Measurements from ENCODE around the gene MCL1. TPM values are rescaled to one million over a fixed set of nuclear protein-coding genes. Genes with fewer than 3 reads are reported as not detected.
"Not testable (repeated sequence)": the region's sequence is repeated elsewhere in the genome, so short reads cannot be mapped to it uniquely, and the experiment has no call there.

MCL1 gene
- total RNA-seq, 2 donors from 2014 or later = 776 to 1,091 TPM

GRCh38 chr1:150574260-150575071 is 4.9 kb downstream of the MCL1 start:
- peaks cover 45% of the 10 kb centered on the region for H3K4me1 Mint-ChIP-seq
- no peak for DNase-seq
- H3K27me3 Mint-ChIP-seq = no peaks in the 10 kb centered on the region

GRCh38 chr1:150573648-150574071 is 5.8 kb downstream of the MCL1 start:
- Mint-ChIP-seq H3K27ac (peak overlapping the region; percentile 99), H3K4me1 (peaks cover 48% of the 10 kb centered on the region), H3K36me3 (ENCODE audit: low read depth) (peaks cover 28% of the 10 kb centered on the region), H3K4me3 (peak overlapping the region; percentile 94)
- not testable (repeated sequence) for H3K27me3 Mint-ChIP-seq; H3K9me3 ChIP-seq (ENCODE audit: control insufficient read depth, low read length, poor library complexity, severe bottlenecking); DNase-seq; ATAC-seq

More at GRCh38 chr1:150574260-150575071, 4.9 kb downstream of the MCL1 start:
- ATAC-seq = no peak
- Mint-ChIP-seq H3K27ac (peak overlapping the region; percentile 99), H3K36me3 (ENCODE audit: low read depth) (peaks cover 28% of the 10 kb centered on the region), H3K4me3 (peak overlapping the region; percentile 94)
- peaks cover 9% of the 10 kb centered on the region for H3K9me3 ChIP-seq (ENCODE audit: control insufficient read depth, low read length, poor library complexity, severe bottlenecking)

- no peak for DNase-seq
- Mint-ChIP-seq H3K4me1 (peaks cover 54% of the 10 kb centered on the region), H3K27me3 (no peaks in the 10 kb centered on the region), H3K36me3 (ENCODE audit: low read depth) (peaks cover 27% of the 10 kb centered on the region), H3K27ac (peak overlapping the region; percentile 99), H3K4me3 (peak overlapping the region; percentile 94)
- peak; percentile 10 for ATAC-seq
- peaks cover 9% of the 10 kb centered on the region for H3K9me3 ChIP-seq (ENCODE audit: control insufficient read depth, low read length, poor library complexity, severe bottlenecking)
These were observed 6.3 kb downstream of the MCL1 start for GRCh38 chr1:150572918-150573647.

GRCh38 chr1:150568594-150568966 is 10.8 kb downstream of the MCL1 start:
- ATAC-seq = peak; percentile 6
- peak overlapping the region; percentile 94 for H3K4me3 Mint-ChIP-seq
- no peaks in the 10 kb centered on the region for H3K27me3 Mint-ChIP-seq
- H3K4me1 Mint-ChIP-seq = peaks cover 63% of the 10 kb centered on the region
- DNase-seq = no peak
- H3K9me3 ChIP-seq (ENCODE audit: control insufficient read depth, low read length, poor library complexity, severe bottlenecking) = no peaks in the 10 kb centered on the region
- peak overlapping the region; percentile 99 for H3K27ac Mint-ChIP-seq
- H3K36me3 Mint-ChIP-seq (ENCODE audit: low read depth) = peaks cover 7% of the 10 kb centered on the region

GRCh38 chr1:150567717-150568593 is 11.5 kb downstream of the MCL1 start:
- H3K27me3 Mint-ChIP-seq = no peaks in the 10 kb centered on the region
- no peaks in the 10 kb centered on the region for H3K9me3 ChIP-seq (ENCODE audit: control insufficient read depth, low read length, poor library complexity, severe bottlenecking)
- H3K4me3 Mint-ChIP-seq = peak overlapping the region; percentile 94
- H3K36me3 Mint-ChIP-seq (ENCODE audit: low read depth) = peaks cover 7% of the 10 kb centered on the region
- ATAC-seq = peak; percentile 18
- DNase-seq = no peak
- peak overlapping the region; percentile 99 for H3K27ac Mint-ChIP-seq
- H3K4me1 Mint-ChIP-seq = peaks cover 68% of the 10 kb centered on the region

GRCh38 chr1:150567341-150567716 is 12.1 kb downstream of the MCL1 start:
- H3K36me3 Mint-ChIP-seq (ENCODE audit: low read depth) = peaks cover 5% of the 10 kb centered on the region

GRCh38 chr1:150566589-150567340 is 12.6 kb downstream of the MCL1 start:
- Mint-ChIP-seq H3K36me3 (ENCODE audit: low read depth) (peaks cover 5% of the 10 kb centered on the region), H3K27me3 (no peaks in the 10 kb centered on the region), H3K4me1 (peaks cover 71% of the 10 kb centered on the region), H3K27ac (peak overlapping the region; percentile 99), H3K4me3 (peak overlapping the region; percentile 94)
- DNase-seq (no peak), ATAC-seq (no peak)
- no peaks in the 10 kb centered on the region for H3K9me3 ChIP-seq (ENCODE audit: control insufficient read depth, low read length, poor library complexity, severe bottlenecking)

More at GRCh38 chr1:150567341-150567716, 12.1 kb downstream of the MCL1 start:
- peaks cover 70% of the 10 kb centered on the region for H3K4me1 Mint-ChIP-seq
- peak overlapping the region; percentile 99 for H3K27ac Mint-ChIP-seq
- DNase-seq (no peak), ATAC-seq (peak; percentile 32)
- H3K9me3 ChIP-seq (ENCODE audit: control insufficient read depth, low read length, poor library complexity, severe bottlenecking) = no peaks in the 10 kb centered on the region
- peak overlapping the region; percentile 94 for H3K4me3 Mint-ChIP-seq
- H3K27me3 Mint-ChIP-seq = no peaks in the 10 kb centered on the region

GRCh38 chr1:150565240-150565991 is 14.0 kb downstream of the MCL1 start:
- not testable (repeated sequence) for ATAC-seq; H3K27me3 Mint-ChIP-seq; H3K36me3 Mint-ChIP-seq (ENCODE audit: low read depth); DNase-seq; H3K9me3 ChIP-seq (ENCODE audit: control insufficient read depth, low read length, poor library complexity, severe bottlenecking)
- Mint-ChIP-seq H3K27ac (peak overlapping the region; percentile 99), H3K4me3 (peak overlapping the region; percentile 25), H3K4me1 (peaks cover 70% of the 10 kb centered on the region)

GRCh38 chr1:150564051-150564991 is 15.1 kb downstream of the MCL1 start:
- Mint-ChIP-seq H3K4me1 (peaks cover 68% of the 10 kb centered on the region), H3K27ac (peak overlapping the region; percentile 99), H3K36me3 (ENCODE audit: low read depth) (no peaks in the 10 kb centered on the region), H3K27me3 (no peaks in the 10 kb centered on the region), H3K4me3 (peak overlapping the region; percentile 99)
- no peak for ATAC-seq
- no peaks in the 10 kb centered on the region for H3K9me3 ChIP-seq (ENCODE audit: control insufficient read depth, low read length, poor library complexity, severe bottlenecking)
- DNase-seq = no peak

- Mint-ChIP-seq H3K4me1 (peaks cover 63% of the 10 kb centered on the region), H3K27me3 (no peaks in the 10 kb centered on the region), H3K36me3 (ENCODE audit: low read depth) (no peaks in the 10 kb centered on the region), H3K27ac (peak overlapping the region; percentile 99), H3K4me3 (peak overlapping the region; percentile 99)
- no peak for DNase-seq
- peak; percentile 65 for ATAC-seq
- no peaks in the 10 kb centered on the region for H3K9me3 ChIP-seq (ENCODE audit: control insufficient read depth, low read length, poor library complexity, severe bottlenecking)
These were observed 15.9 kb downstream of the MCL1 start for GRCh38 chr1:150563340-150564038.

Measured in T-helper 17 cell (primary cell).